ENCODE results near the gene FHAD1. TPM values are rescaled to one million over a fixed set of nuclear protein-coding genes. Genes with fewer than 3 reads are reported as not detected.
A peak's percentile ranks its signal among the peaks of the same experiment; 100 is the strongest.

FHAD1 gene
- polyA plus RNA-seq, 1 of the 3 experiments (the other 2 are of a cell fraction), result 0.48 TPM

DNA sequence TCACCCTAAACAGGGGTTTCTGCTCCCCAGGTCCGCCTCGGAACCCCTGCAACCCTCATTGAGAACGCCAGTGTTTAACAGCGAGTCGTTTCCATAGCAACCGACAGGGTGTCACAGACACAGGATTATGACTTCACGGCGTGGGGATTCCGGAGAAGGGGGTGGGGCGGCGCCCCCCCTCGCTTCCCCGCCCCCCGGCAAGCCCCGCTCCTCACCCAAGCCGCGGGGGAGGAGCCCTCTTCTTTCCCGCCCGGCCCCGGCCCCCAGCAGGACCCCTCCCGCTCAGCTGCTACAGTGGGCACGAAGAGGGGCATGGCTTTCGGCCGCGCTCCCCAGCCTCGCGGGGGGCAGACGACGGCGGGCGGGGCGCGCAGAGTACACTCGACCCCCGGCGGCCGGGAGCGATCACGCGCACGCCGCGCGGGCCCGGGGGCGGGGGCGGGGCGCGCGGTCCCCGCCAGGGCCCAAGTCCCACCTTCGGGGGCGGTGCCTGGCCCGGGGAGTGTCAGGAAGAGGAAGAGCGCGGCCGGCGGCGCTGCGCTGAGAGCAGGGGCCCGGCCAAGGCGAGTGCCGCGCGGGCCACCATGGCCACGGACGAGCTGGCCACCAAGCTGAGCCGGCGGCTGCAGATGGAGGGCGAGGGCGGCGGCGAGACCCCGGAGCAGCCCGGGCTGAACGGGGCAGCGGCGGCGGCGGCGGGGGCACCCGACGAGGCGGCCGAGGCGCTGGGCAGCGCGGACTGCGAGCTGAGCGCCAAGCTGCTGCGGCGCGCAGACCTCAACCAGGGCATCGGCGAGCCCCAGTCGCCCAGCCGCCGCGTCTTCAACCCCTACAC is 162.6 kb downstream of the FHAD1 start, which contains the start of gene EFHD2 (continued):
- TF ChIP-seq, protein P1, sequence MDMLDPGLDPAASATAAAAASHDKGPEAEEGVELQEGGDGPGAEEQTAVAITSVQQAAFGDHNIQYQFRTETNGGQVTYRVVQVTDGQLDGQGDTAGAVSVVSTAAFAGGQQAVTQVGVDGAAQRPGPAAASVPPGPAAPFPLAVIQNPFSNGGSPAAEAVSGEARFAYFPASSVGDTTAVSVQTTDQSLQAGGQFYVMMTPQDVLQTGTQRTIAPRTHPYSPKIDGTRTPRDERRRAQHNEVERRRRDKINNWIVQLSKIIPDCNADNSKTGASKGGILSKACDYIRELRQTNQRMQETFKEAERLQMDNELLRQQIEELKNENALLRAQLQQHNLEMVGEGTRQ (IDR thresholded peaks at IDR 0.05; ENCODE audit: borderline replicate concordance, low read depth, low read length), result no peak
- 0 out of 2 replicates have a peak, but pooled peaks have one; percentile 14 for TF ChIP-seq TEAD4 (IDR thresholded peaks at IDR 0.05; ENCODE audit: borderline replicate concordance, insufficient read depth)
- TF ChIP-seq NFIC (IDR thresholded peaks at IDR 0.05; ENCODE audit: borderline replicate concordance), result no peak
- peak; percentile 52; the same call in 1 of the 2 replicates for TF ChIP-seq SIN3A (IDR thresholded peaks at IDR 0.05; ENCODE audit: borderline replicate concordance, low read depth, low read length)
- no peak for TF ChIP-seq EZH2phosphoT487 (IDR thresholded peaks at IDR 0.05; ENCODE audit: borderline replicate concordance, low read depth)
- TF ChIP-seq YY1 (IDR thresholded peaks at IDR 0.05; ENCODE audit: low read depth), result no peak
- peak; percentile 66 for TF ChIP-seq POLR2AphosphoS5 (IDR thresholded peaks at IDR 0.05; ENCODE audit: low read depth, low read length)
- no peak for TF ChIP-seq JUND (IDR thresholded peaks at IDR 0.05)
- no peak for TF ChIP-seq GABPA (IDR thresholded peaks at IDR 0.05; ENCODE audit: low read depth)
- TF ChIP-seq, protein P2, sequence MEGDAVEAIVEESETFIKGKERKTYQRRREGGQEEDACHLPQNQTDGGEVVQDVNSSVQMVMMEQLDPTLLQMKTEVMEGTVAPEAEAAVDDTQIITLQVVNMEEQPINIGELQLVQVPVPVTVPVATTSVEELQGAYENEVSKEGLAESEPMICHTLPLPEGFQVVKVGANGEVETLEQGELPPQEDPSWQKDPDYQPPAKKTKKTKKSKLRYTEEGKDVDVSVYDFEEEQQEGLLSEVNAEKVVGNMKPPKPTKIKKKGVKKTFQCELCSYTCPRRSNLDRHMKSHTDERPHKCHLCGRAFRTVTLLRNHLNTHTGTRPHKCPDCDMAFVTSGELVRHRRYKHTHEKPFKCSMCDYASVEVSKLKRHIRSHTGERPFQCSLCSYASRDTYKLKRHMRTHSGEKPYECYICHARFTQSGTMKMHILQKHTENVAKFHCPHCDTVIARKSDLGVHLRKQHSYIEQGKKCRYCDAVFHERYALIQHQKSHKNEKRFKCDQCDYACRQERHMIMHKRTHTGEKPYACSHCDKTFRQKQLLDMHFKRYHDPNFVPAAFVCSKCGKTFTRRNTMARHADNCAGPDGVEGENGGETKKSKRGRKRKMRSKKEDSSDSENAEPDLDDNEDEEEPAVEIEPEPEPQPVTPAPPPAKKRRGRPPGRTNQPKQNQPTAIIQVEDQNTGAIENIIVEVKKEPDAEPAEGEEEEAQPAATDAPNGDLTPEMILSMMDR (IDR thresholded peaks at IDR 0.05), result no peak
- TF ChIP-seq, protein P3, sequence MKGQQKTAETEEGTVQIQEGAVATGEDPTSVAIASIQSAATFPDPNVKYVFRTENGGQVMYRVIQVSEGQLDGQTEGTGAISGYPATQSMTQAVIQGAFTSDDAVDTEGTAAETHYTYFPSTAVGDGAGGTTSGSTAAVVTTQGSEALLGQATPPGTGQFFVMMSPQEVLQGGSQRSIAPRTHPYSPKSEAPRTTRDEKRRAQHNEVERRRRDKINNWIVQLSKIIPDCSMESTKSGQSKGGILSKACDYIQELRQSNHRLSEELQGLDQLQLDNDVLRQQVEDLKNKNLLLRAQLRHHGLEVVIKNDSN (IDR thresholded peaks at IDR 0.05; ENCODE audit: borderline replicate concordance, low read depth), result no peak
- no peak for TF ChIP-seq EP300 (IDR thresholded peaks at IDR 0.05; ENCODE audit: borderline replicate concordance in 1 of 2, low read depth in 1 of 2, low read length in 1 of 2)
- TF ChIP-seq ELF1 (IDR thresholded peaks at IDR 0.05), result peak; percentile 71
- TF ChIP-seq MEF2A (IDR thresholded peaks at IDR 0.05; ENCODE audit: borderline replicate concordance, low read depth), result no peak

DNA sequence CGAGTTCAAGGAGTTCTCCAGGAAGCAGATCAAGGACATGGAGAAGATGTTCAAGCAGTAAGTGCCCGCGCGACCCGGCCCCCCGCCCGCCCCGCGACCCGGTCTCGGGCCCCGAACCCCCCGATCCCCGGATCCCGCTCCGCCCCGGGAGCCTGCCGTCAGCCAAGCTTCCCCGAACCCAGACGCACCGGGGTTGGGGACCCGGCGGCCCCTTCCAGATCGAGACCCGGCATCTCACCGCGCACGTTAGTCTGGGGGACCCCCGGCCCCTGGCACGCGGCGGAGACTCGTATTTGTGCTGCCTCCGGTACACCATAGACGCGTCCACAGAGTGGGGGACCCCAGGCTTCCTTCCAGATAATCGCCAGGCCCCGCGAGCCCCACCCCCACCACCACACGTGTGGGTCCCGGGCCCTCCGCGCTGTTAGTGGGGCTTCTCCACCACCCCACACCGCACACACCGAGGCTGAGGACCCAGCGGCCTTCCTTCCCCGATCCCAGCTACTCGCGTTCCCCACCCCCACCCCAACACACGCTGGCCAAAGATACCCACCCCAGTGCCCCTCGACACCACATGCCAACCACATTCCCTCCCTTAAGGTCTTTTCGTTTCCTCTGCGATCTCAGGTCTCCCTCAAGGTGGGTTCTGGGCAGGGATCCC is 163.3 kb downstream of the FHAD1 start:
- H3K27ac ChIP-seq (ENCODE audit: low read depth in 2 of 2, low read length in 1 of 2), result peak overlapping the region in 1 of 2 experiments; percentile 15; a peak in 1 of 4 replicates
- peaks cover 53% of the 10 kb centered on the region for H3K79me2 ChIP-seq (ENCODE audit: insufficient read depth)
- peak overlapping the region; percentile 85; the same call in 1 of the 2 replicates for H2AFZ ChIP-seq (ENCODE audit: low read depth)
- peaks cover 30 to 32% of the 10 kb centered on the region in 2 experiments; a peak in 3 of 4 replicates for H3K4me1 ChIP-seq (ENCODE audit: control insufficient read depth in 1 of 2, insufficient read depth in 2 of 2, low read depth in 1 of 2, low read length in 1 of 2)
- ChIA-PET CTCF (interaction anchor here (0.6 to 3.7 kb wide), 8 partner anchors 10 to 285 kb away, joined by 3 to 35 read pairs (median 4); no protein-coding TSS in a partner anchor), POLR2A (no interaction called here)
- 2% methylated on average over 21 of the region's 53 CpGs for WGBS (ENCODE audit: low lambda C conversion rate)
- H4K20me1 ChIP-seq (ENCODE audit: insufficient read depth), result peaks cover 28% of the 10 kb centered on the region
- DNase-seq, result peak; percentile 72
- H3K9me2 ChIP-seq, result no peaks in the 10 kb centered on the region
- peaks cover 27% of the 10 kb centered on the region for H3F3A ChIP-seq (replicated peaks; ENCODE audit: insufficient read depth)
- H3K9ac ChIP-seq, result peak overlapping the region; percentile 88
- no peaks in the 10 kb centered on the region for H3K27me3 ChIP-seq (ENCODE audit: insufficient read depth)
- H3K4me3 ChIP-seq (ENCODE audit: low read depth in 2 of 2, low read length in 1 of 2), result peak overlapping the region; percentile 84 to 92
- peak overlapping the region; percentile 96 for H3K4me2 ChIP-seq
- peaks cover 0 to 4% of the 10 kb centered on the region in 2 experiments for H3K36me3 ChIP-seq (replicated peaks in 1 of 2; ENCODE audit: control insufficient read depth in 1 of 2, insufficient read depth in 2 of 2, low read length in 1 of 2)
- no peaks in the 10 kb centered on the region for H3K9me3 ChIP-seq
- TF ChIP-seq GABPA (IDR thresholded peaks at IDR 0.05; ENCODE audit: low read depth) (no peak), GATA2 (CRISPR knock-in tag; IDR thresholded peaks at IDR 0.05) (no peak), CHD2 (IDR thresholded peaks at IDR 0.05; ENCODE audit: low read length, partially characterized antibody) (no peak), RCOR1 (IDR thresholded peaks at IDR 0.05; ENCODE audit: low read length) (no peak), EP300 (IDR thresholded peaks at IDR 0.05; ENCODE audit: borderline replicate concordance in 1 of 2, low read depth in 1 of 2, low read length in 1 of 2) (no peak), TCF12 (IDR thresholded peaks at IDR 0.05) (no peak), JUND (IDR thresholded peaks at IDR 0.05) (no peak), RXRA (IDR thresholded peaks at IDR 0.05; ENCODE audit: borderline replicate concordance, low read depth) (no peak)
- TF ChIP-seq, protein P4, sequence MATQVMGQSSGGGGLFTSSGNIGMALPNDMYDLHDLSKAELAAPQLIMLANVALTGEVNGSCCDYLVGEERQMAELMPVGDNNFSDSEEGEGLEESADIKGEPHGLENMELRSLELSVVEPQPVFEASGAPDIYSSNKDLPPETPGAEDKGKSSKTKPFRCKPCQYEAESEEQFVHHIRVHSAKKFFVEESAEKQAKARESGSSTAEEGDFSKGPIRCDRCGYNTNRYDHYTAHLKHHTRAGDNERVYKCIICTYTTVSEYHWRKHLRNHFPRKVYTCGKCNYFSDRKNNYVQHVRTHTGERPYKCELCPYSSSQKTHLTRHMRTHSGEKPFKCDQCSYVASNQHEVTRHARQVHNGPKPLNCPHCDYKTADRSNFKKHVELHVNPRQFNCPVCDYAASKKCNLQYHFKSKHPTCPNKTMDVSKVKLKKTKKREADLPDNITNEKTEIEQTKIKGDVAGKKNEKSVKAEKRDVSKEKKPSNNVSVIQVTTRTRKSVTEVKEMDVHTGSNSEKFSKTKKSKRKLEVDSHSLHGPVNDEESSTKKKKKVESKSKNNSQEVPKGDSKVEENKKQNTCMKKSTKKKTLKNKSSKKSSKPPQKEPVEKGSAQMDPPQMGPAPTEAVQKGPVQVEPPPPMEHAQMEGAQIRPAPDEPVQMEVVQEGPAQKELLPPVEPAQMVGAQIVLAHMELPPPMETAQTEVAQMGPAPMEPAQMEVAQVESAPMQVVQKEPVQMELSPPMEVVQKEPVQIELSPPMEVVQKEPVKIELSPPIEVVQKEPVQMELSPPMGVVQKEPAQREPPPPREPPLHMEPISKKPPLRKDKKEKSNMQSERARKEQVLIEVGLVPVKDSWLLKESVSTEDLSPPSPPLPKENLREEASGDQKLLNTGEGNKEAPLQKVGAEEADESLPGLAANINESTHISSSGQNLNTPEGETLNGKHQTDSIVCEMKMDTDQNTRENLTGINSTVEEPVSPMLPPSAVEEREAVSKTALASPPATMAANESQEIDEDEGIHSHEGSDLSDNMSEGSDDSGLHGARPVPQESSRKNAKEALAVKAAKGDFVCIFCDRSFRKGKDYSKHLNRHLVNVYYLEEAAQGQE (IDR thresholded peaks at IDR 0.05; ENCODE audit: low read depth, low read length), result no peak
- TF ChIP-seq, protein P3 (IDR thresholded peaks at IDR 0.05; ENCODE audit: borderline replicate concordance, low read depth), result no peak

All from SK-N-SH (cell line).